Measurements from ENCODE around the gene DLGAP1. TPM values are rescaled to one million over a fixed set of nuclear protein-coding genes. Genes with fewer than 3 reads are reported as not detected.

The DLGAP1 gene
- total and polyA plus RNA-seq, 10 of the 15 experiments (the other 5 are each of a cell fraction or from before 2014, with no cell fraction given): 0.23 to 27.6 (median 1.9) TPM

- Histone ChIP-seq H3K27me3 (replicated peaks in 1 of 2; ENCODE audit: control insufficient read depth in 2 of 2, insufficient read depth in 2 of 2, low read length in 1 of 2) (no peaks in the 10 kb centered on the region), H3K9me3 (replicated peaks; ENCODE audit: control insufficient read depth, insufficient read depth, low read length) (no peaks in the 10 kb centered on the region; the same call in 2 of the 3 replicates), H3K27ac (ENCODE audit: control insufficient read depth, insufficient read depth) (no peak overlapping the region), H2AFZ (ENCODE audit: control insufficient read depth, low read depth, low read length) (no peak overlapping the region), H3K4me3 (no peak overlapping the region), H3K4me1 (ENCODE audit: control insufficient read depth, insufficient read depth, low read length) (peaks cover 11% of the 10 kb centered on the region), H3K79me2 (ENCODE audit: control insufficient read depth, insufficient read depth, low read length) (no peaks in the 10 kb centered on the region), H4K20me1 (ENCODE audit: control insufficient read depth, insufficient read depth) (no peaks in the 10 kb centered on the region), H3K4me2 (ENCODE audit: control insufficient read depth, insufficient read depth) (no peak overlapping the region), H3K9ac (ENCODE audit: control insufficient read depth, insufficient read depth, low read length) (no peak overlapping the region), H3K36me3 (ENCODE audit: control insufficient read depth in 2 of 2, insufficient read depth in 2 of 2, low read length in 1 of 2) (peaks cover 0 to 2% of the 10 kb centered on the region in 2 experiments; a peak in 2 of 4 replicates)
- TF ChIP-seq, protein P1, sequence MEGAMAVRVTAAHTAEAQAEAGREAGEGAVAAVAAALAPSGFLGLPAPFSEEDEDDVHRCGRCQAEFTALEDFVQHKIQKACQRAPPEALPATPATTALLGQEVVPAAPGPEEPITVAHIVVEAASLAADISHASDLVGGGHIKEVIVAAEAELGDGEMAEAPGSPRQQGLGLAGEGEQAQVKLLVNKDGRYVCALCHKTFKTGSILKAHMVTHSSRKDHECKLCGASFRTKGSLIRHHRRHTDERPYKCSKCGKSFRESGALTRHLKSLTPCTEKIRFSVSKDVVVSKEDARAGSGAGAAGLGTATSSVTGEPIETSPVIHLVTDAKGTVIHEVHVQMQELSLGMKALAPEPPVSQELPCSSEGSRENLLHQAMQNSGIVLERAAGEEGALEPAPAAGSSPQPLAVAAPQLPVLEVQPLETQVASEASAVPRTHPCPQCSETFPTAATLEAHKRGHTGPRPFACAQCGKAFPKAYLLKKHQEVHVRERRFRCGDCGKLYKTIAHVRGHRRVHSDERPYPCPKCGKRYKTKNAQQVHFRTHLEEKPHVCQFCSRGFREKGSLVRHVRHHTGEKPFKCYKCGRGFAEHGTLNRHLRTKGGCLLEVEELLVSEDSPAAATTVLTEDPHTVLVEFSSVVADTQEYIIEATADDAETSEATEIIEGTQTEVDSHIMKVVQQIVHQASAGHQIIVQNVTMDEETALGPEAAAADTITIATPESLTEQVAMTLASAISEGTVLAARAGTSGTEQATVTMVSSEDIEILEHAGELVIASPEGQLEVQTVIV (IDR thresholded peaks at IDR 0.05; ENCODE audit: borderline replicate concordance, partially characterized antibody): no peak
- TF ChIP-seq PAX8 (IDR thresholded peaks at IDR 0.05) (no peak), SUPT20H (IDR thresholded peaks at IDR 0.05; ENCODE audit: borderline replicate concordance, control insufficient read depth, low read depth, low read length) (no peak), HSF1 (IDR thresholded peaks at IDR 0.05; ENCODE audit: low read depth, low read length) (no peak), IRF4 (IDR thresholded peaks at IDR 0.05; ENCODE audit: low read depth, low read length) (no peak), BRCA1 (IDR thresholded peaks at IDR 0.05; ENCODE audit: low read depth, low read length) (no peak), ZBED1 (IDR thresholded peaks at IDR 0.05; ENCODE audit: borderline replicate concordance) (no peak), ETV6 (conservative IDR thresholded peaks at IDR 0.05 in 1 of 2, IDR thresholded peaks at IDR 0.05 in 1 of 2; ENCODE audit: borderline replicate concordance in 1 of 2, low read depth in 1 of 2) (no peak), USF1 (IDR thresholded peaks at IDR 0.05; ENCODE audit: borderline replicate concordance, extremely low read length, insufficient read depth, low read depth, low read length) (no peak), POLR2AphosphoS5 (IDR thresholded peaks at IDR 0.05; ENCODE audit: low read length) (no peak), POU2F2 (IDR thresholded peaks at IDR 0.05; ENCODE audit: borderline replicate concordance, low read depth, low read length) (no peak)
- ChIA-PET RAD21 (ENCODE audit: unreplicated experiment) (interaction anchor here (1.2 kb wide), 1 partner anchor 13 kb away, joined by 5 read pairs; no protein-coding TSS in a partner anchor), SMC1A (ENCODE audit: uncharacterized antibody, unreplicated experiment) (interaction anchor here (2.0 to 3.7 kb wide), 2 partner anchors 12 to 85 kb away, joined by 7 to 15 read pairs; no protein-coding TSS in a partner anchor), CTCF (interaction anchor here (0.8 to 1.2 kb wide), 2 partner anchors 10 to 46 kb away, joined by 3 read pairs; no protein-coding TSS in a partner anchor), POLR2A (no interaction called here)
- DNase-seq (ENCODE audit: low read depth, low spot score) (no peak), ATAC-seq (no peak), FAIRE-seq (no peak)
- BruUV-seq (replicated peaks): no TSS peak
- 60% methylated on average over 3 of the region's 3 CpGs for WGBS (ENCODE audit: insufficient coverage, insufficient replicate concordance, low lambda C conversion rate, missing lambda C conversion rate)
- intact Hi-C loops (cut with micrococcal nuclease; ENCODE audit: unreplicated experiment) (no loop called here), in situ Hi-C loops (cut with MboI) (no loop called here)
These were observed 916.0 kb downstream of the DLGAP1 start for GRCh38 chr18:3538954-3539617.
